ENCODE measurements around the gene TUT7.

TUT7 gene

GRCh38 chr9:86274821-86275643 is 79.2 kb downstream of the TUT7 start:
- Histone ChIP-seq H3K9me2 (replicated peaks; ENCODE audit: control insufficient read depth, low read length) (no peaks in the 10 kb centered on the region), H3K4me1 (ENCODE audit: control insufficient read depth, low read length) (peaks cover 4% of the 10 kb centered on the region; the same call in 1 of the 2 replicates), H3F3A (ENCODE audit: control insufficient read depth, insufficient read depth) (no peaks in the 10 kb centered on the region), H3K79me2 (ENCODE audit: control insufficient read depth, low read length) (peaks cover 67% of the 10 kb centered on the region), H3K4me3 (ENCODE audit: low read length) (no peak overlapping the region), H4K20me1 (ENCODE audit: control insufficient read depth, insufficient read depth, low read depth, low read length) (peaks cover 11% of the 10 kb centered on the region; the same call in 1 of the 2 replicates), H3K27ac (ENCODE audit: low read depth, low read length) (no peak overlapping the region), H3K27me3 (ENCODE audit: control insufficient read depth, low read length) (no peaks in the 10 kb centered on the region), H3K4me2 (ENCODE audit: low read length) (no peak overlapping the region), H3K9me3 (ENCODE audit: control insufficient read depth, insufficient read depth, low read length) (no peaks in the 10 kb centered on the region), H3K36me3 (ENCODE audit: control insufficient read depth, low read length) (peaks cover 64% of the 10 kb centered on the region)
- no peak for TF ChIP-seq EZH2phosphoT487 (IDR thresholded peaks at IDR 0.05; ENCODE audit: borderline replicate concordance, low read length)
- no peak for TF ChIP-seq CTCF (IDR thresholded peaks at IDR 0.05; ENCODE audit: low read depth, low read length, poor library complexity, severe bottlenecking)

- H4K20me1 ChIP-seq (ENCODE audit: control insufficient read depth, insufficient read depth, low read depth, low read length), result no peaks in the 10 kb centered on the region
- H3K4me2 ChIP-seq (ENCODE audit: low read length), result no peak overlapping the region
- no peaks in the 10 kb centered on the region for H3K4me1 ChIP-seq (ENCODE audit: control insufficient read depth, low read length)
- peaks cover 41% of the 10 kb centered on the region for H3K79me2 ChIP-seq (ENCODE audit: control insufficient read depth, low read length)
- H3K36me3 ChIP-seq (ENCODE audit: control insufficient read depth, low read length), result peaks cover 41% of the 10 kb centered on the region
- H3K27ac ChIP-seq (ENCODE audit: low read depth, low read length), result no peak overlapping the region
- H3K9me2 ChIP-seq (replicated peaks; ENCODE audit: control insufficient read depth, low read length), result no peaks in the 10 kb centered on the region
- H3K9me3 ChIP-seq (ENCODE audit: control insufficient read depth, insufficient read depth, low read length), result no peaks in the 10 kb centered on the region
- no peaks in the 10 kb centered on the region for H3K27me3 ChIP-seq (ENCODE audit: control insufficient read depth, low read length)
- no peak overlapping the region for H3K4me3 ChIP-seq (ENCODE audit: low read length)
- TF ChIP-seq EZH2phosphoT487 (IDR thresholded peaks at IDR 0.05; ENCODE audit: borderline replicate concordance, low read length) (no peak), CTCF (IDR thresholded peaks at IDR 0.05; ENCODE audit: low read depth, low read length, poor library complexity, severe bottlenecking) (no peak)
- no peaks in the 10 kb centered on the region for H3F3A ChIP-seq (ENCODE audit: control insufficient read depth, insufficient read depth)
Measured at GRCh38 chr9:86272221-86272620, 82.0 kb downstream of the TUT7 start.

DNA sequence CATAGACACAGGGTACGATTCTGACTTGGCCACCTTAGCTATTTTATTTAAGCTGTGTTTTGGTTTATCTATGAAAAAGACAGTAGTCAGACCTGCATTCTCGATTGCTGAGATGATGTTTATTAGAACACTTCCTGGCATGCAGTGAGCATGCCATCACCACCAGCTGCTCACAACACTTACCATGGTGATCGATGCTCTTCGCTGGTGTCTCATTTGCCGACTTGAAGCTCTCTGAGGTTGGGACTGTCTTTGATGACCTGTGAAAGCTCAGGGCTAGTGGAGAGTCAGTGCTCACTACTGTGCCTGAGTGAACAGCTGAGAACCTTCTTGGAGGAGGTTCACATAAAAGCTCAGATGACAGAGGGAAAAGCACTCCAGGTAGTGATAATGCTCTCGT is 90.3 kb downstream of the TUT7 start:
- Histone ChIP-seq H3K4me1 (ENCODE audit: control insufficient read depth, low read length) (no peaks in the 10 kb centered on the region), H3K79me2 (ENCODE audit: control insufficient read depth, low read length) (peaks cover under 1% of the 10 kb centered on the region), H3K4me2 (ENCODE audit: low read length) (no peak overlapping the region), H3K9me3 (ENCODE audit: control insufficient read depth, insufficient read depth, low read length) (no peaks in the 10 kb centered on the region), H3K9me2 (replicated peaks; ENCODE audit: control insufficient read depth, low read length) (no peaks in the 10 kb centered on the region), H3K36me3 (ENCODE audit: control insufficient read depth, low read length) (peaks cover 17% of the 10 kb centered on the region), H3K27ac (ENCODE audit: low read depth, low read length) (no peak overlapping the region), H3F3A (ENCODE audit: control insufficient read depth, insufficient read depth) (no peaks in the 10 kb centered on the region), H3K4me3 (ENCODE audit: low read length) (no peak overlapping the region), H4K20me1 (ENCODE audit: control insufficient read depth, insufficient read depth, low read depth, low read length) (no peaks in the 10 kb centered on the region), H3K27me3 (ENCODE audit: control insufficient read depth, low read length) (no peaks in the 10 kb centered on the region)
- TF ChIP-seq EZH2phosphoT487 (IDR thresholded peaks at IDR 0.05; ENCODE audit: borderline replicate concordance, low read length) (no peak), CTCF (IDR thresholded peaks at IDR 0.05; ENCODE audit: low read depth, low read length, poor library complexity, severe bottlenecking) (no peak)
